HEK293T (cell line): ENCODE measurements around the gene SOCS6.

Source experiments
- BHLHE40 ChIP-seq: fragments of 450-650 bp; IDR thresholded peaks from 2 replicates; pipeline ENCODE4 v1.6.1; 2016; ENCODE audit warnings: mild to moderate bottlenecking, moderate library complexity, borderline replicate concordance
- FOXA1 ChIP-seq: fragments of 450-650 bp; IDR thresholded peaks from 2 replicates; pipeline ENCODE4 v1.6.1; 2016; ENCODE audit warnings: mild to moderate bottlenecking
- PKNOX1 ChIP-seq: fragments of 450-650 bp; IDR thresholded peaks from 2 replicates; pipeline ENCODE4 v1.6.1; 2016
- SP1 ChIP-seq: fragments of 450-650 bp; IDR thresholded peaks from 2 replicates; pipeline ENCODE4 v1.6.1; 2017
- TARDBP ChIP-seq: fragments of 450-650 bp; IDR thresholded peaks from 2 replicates; pipeline ENCODE4 v1.6.1; 2016
- ZNF384 ChIP-seq: fragments of 450-650 bp; IDR thresholded peaks from 2 replicates; pipeline ENCODE4 v1.6.1; 2016

- no peak for TF ChIP-seq ZNF384
- TF ChIP-seq TARDBP, result no peak
- TF ChIP-seq PKNOX1, result no peak
- no peak for TF ChIP-seq BHLHE40
- no peak for TF ChIP-seq FOXA1
- TF ChIP-seq SP1, result no peak
Observed at GRCh38 chr18:70339915-70340314, 51.1 kb downstream of the SOCS6 start.
